ENCODE data around the gene GNB1L.

Gene GNB1L

DNA sequence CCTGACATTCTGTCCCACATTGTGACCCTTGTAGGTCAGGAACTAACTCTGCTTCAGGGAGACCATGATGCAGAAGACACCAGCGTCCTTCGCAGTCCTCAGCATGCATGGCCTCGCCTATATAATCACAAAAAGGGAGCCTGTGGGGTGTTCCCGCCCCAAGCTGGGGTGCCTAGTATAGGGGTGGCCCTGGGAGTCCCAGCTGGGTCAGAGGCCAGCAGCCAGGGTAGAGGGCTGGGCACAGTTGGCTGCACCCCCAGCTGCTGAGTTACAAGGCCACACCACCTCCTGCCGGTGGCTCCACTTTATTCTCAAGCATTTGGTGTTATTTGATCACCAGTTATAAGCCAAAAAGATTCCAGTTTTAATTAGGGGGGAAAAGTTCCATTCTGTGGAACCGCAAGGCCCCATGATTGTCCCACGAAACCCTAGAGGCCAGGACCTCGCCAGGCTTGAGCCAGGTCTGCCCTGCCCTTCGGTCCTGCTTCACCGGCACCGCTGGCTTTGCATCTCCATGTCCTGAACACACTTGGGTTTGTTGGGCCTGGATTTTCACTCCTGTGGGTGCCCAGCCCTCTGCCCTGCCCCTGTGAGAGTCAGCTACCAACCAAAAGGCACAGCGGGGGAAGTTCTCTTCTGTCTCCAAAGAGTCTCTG lies 15.0 kb upstream of the GNB1L start:
- no CpG with 5 or more reads among the region's 12 CpGs for WGBS (ENCODE audit: insufficient coverage, insufficient read length)
- H3K9me3 ChIP-seq (ENCODE audit: control insufficient read depth, insufficient read depth, low read length): no peaks in the 10 kb centered on the region
- H3K4me3 ChIP-seq (ENCODE audit: low read length): no peak overlapping the region
- no peaks in the 10 kb centered on the region for H3K27me3 ChIP-seq (ENCODE audit: control insufficient read depth, insufficient read depth, low read length)
- no peaks in the 10 kb centered on the region for H3K36me3 ChIP-seq (ENCODE audit: control insufficient read depth, insufficient read depth, low read length)
- peaks cover 3% of the 10 kb centered on the region; the same call in 1 of the 2 replicates for H3K4me1 ChIP-seq (ENCODE audit: control insufficient read depth, insufficient read depth, low read length)
- no peak for DNase-seq (ENCODE audit: low read depth, low spot score)
- no peak overlapping the region for H3K27ac ChIP-seq (ENCODE audit: low read length)

DNA sequence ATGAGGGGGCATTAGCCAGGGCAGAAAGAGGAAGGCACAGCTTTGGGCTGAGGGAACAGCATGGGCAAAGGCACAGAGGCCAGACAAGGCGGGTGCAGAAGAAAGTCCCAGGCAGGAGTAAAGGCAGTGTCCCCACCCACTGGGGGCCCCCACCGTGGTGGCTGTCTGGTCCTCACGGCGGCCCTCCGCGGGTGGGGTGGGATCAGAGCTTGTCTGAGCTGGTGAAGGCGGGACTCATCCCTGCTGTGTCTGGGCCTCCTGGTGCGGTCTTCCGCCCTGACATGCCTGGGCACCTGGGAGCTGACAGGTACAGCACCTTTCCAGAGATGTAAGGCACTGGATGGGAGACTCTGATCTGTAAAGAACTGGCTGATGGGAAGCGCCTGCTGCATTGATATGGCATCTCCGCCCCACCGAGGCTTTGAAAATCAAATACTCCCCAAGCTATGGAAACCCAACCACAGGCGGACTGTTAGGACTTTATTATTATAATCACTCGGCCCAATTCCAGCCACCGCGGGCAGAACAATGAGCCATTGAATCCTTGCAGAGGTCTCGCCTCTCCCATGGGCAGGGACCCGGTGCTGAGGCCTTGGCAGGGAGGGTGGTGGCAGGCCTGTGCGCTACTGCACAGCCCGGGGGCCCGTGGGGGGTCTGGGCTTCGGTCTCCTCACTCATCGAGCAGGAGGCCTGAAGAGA lies 14.2 kb upstream of the GNB1L start:
- Histone ChIP-seq H3K27me3 (ENCODE audit: control insufficient read depth, insufficient read depth, low read length) (no peaks in the 10 kb centered on the region), H3K9me3 (ENCODE audit: control insufficient read depth, insufficient read depth, low read length) (no peaks in the 10 kb centered on the region), H3K4me3 (ENCODE audit: low read length) (no peak overlapping the region), H3K4me1 (ENCODE audit: control insufficient read depth, insufficient read depth, low read length) (peaks cover 3% of the 10 kb centered on the region; the same call in 1 of the 2 replicates), H3K36me3 (ENCODE audit: control insufficient read depth, insufficient read depth, low read length) (no peaks in the 10 kb centered on the region), H3K27ac (ENCODE audit: low read length) (no peak overlapping the region)
- no CpG with 5 or more reads among the region's 23 CpGs for WGBS (ENCODE audit: insufficient coverage, insufficient read length)
- DNase-seq (ENCODE audit: low read depth, low spot score): no peak

DNA sequence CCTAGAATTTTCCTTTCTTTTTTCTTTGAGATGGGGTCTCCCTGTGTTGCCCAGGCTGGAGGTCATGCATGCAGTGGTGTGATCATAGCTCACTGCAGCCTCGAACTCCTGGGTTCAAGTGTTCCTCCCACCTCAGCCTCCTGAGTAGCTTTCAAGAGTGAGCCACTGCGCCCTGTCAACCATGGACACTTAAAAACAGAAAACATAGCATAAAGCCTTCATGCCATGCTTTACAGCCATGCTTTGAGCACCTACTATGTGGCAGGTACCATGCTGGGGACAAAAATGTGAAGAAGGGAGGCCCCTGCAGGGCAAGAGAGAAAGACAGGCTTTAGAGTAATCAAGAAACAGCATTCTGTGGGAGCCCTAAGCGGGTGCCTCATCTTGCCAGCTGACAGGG lies 13.7 kb upstream of the GNB1L start:
- Histone ChIP-seq H3K4me3 (ENCODE audit: low read length) (no peak overlapping the region), H3K27ac (ENCODE audit: low read length) (no peak overlapping the region), H3K4me1 (ENCODE audit: control insufficient read depth, insufficient read depth, low read length) (peaks cover 3% of the 10 kb centered on the region; the same call in 1 of the 2 replicates), H3K36me3 (ENCODE audit: control insufficient read depth, insufficient read depth, low read length) (no peaks in the 10 kb centered on the region), H3K9me3 (ENCODE audit: control insufficient read depth, insufficient read depth, low read length) (no peaks in the 10 kb centered on the region), H3K27me3 (ENCODE audit: control insufficient read depth, insufficient read depth, low read length) (no peaks in the 10 kb centered on the region)
- DNase-seq (ENCODE audit: low read depth, low spot score): no peak
- no CpG with 5 or more reads among the region's 3 CpGs for WGBS (ENCODE audit: insufficient coverage, insufficient read length)

DNA sequence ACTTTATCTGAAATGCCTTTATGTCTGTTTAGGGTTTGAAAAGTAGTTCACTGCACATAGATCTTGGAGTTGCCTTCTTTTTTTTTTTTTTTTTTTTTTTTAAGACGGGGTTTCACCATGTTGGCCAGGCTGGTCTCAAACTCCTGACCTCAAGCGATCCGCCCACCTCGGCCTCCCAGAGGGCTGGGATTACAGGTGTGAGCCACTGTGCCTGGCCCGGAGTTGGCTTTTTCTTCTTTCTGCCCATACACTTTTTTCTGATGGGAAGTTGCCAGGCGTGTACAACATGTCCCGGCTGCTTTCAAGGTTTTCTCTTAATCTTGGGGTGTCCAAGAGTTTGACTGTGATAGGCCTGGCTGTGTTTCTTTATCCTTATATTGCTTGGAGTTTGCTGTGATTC lies 12.9 kb upstream of the GNB1L start:
- Histone ChIP-seq H3K27ac (ENCODE audit: low read length) (no peak overlapping the region), H3K27me3 (ENCODE audit: control insufficient read depth, insufficient read depth, low read length) (no peaks in the 10 kb centered on the region), H3K36me3 (ENCODE audit: control insufficient read depth, insufficient read depth, low read length) (no peaks in the 10 kb centered on the region), H3K4me3 (ENCODE audit: low read length) (no peak overlapping the region), H3K4me1 (ENCODE audit: control insufficient read depth, insufficient read depth, low read length) (peaks cover 2% of the 10 kb centered on the region; the same call in 1 of the 2 replicates), H3K9me3 (ENCODE audit: control insufficient read depth, insufficient read depth, low read length) (no peaks in the 10 kb centered on the region)
- no CpG with 5 or more reads among the region's 7 CpGs for WGBS (ENCODE audit: insufficient coverage, insufficient read length)
- DNase-seq (ENCODE audit: low read depth, low spot score): no peak

DNA sequence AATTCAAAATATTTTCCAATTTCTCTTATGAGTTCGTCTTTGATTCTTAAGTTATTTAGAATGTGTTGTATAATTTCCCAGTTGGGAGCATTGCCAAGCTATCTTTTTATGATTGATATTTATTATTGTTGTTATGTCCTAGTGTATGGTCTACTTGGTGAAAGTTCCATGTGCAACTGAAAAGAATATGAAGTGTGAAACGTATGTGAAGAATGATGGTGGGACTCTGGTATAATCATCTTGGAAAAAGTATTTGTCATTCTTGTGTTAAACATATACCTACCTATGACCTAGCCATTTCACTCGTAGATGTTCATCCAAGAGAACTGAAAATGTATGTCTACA lies 12.0 kb upstream of the GNB1L start:
- Histone ChIP-seq H3K4me3 (ENCODE audit: low read length) (no peak overlapping the region), H3K9me3 (ENCODE audit: control insufficient read depth, insufficient read depth, low read length) (no peaks in the 10 kb centered on the region), H3K27me3 (ENCODE audit: control insufficient read depth, insufficient read depth, low read length) (no peaks in the 10 kb centered on the region), H3K27ac (ENCODE audit: low read length) (no peak overlapping the region), H3K4me1 (ENCODE audit: control insufficient read depth, insufficient read depth, low read length) (peaks cover 1% of the 10 kb centered on the region; the same call in 1 of the 2 replicates), H3K36me3 (ENCODE audit: control insufficient read depth, insufficient read depth, low read length) (no peaks in the 10 kb centered on the region)
- DNase-seq (ENCODE audit: low read depth, low spot score): no peak
- 100% methylated on average over 1 of the region's 3 CpGs for WGBS (ENCODE audit: insufficient coverage, insufficient read length)

DNA sequence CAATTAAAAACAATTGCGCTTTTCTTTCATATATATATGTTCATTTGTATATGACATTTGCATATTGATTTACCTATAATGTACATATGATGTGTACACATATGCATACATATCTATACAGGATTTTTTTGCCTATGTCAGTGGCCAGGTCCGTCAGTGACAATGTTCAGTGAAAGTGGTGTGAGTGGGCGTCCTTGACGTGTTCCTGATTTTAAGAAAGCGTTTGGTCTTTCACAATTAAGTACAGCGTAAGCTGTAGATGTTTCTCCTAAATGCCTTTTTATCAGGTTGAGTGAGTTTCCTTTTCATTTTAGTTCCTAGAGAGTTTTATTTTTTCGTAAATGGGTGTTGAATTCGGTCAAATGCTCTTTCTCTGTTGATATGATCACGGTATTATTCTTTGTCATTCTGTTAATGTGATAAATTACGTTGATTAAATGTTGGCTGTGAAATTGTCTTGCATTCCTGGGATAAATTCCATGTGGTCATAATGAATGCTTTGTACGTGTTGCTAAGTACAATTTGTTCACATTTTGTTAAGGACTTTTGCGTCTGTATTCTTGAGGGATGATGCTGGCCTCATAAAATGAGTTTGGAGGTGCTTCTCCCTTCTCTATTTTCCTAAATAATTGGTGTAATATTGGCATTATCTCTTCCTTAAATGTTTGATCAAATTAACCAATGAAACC lies 10.6 kb upstream of the GNB1L start:
- H3K9me3 ChIP-seq (ENCODE audit: control insufficient read depth, insufficient read depth, low read length): no peaks in the 10 kb centered on the region
- no CpG with 5 or more reads among the region's 12 CpGs for WGBS (ENCODE audit: insufficient coverage, insufficient read length)

DNA sequence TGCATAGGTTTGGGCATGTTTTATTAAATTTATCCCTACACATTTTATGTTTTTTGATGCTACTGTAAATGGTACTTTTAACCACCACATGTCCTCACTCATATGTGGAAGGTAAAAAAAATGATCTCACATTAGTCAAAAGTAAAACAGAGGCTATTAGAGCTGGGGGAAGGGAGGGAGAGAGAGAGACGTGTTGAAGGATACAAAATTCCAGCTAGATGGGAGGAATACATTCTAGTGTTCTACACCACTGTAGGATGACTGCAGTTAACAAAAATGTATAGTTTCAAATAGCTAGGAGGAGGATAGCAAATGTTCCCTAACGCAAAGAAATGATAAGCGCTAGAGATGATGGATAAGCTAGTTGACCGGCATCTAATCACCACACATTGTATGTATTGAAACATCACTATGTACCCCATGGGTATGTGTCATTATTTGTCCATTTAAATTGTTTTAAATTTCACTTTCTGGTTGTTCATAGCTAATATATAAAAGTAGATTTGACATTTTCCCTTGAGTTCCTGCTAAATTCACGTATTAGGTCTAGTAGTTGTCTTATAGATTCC lies 9.9 kb upstream of the GNB1L start:
- Histone ChIP-seq H3K4me3 (ENCODE audit: low read length) (no peak overlapping the region), H3K36me3 (ENCODE audit: control insufficient read depth, insufficient read depth, low read length) (no peaks in the 10 kb centered on the region), H3K4me1 (ENCODE audit: control insufficient read depth, insufficient read depth, low read length) (no peaks in the 10 kb centered on the region), H3K9me3 (ENCODE audit: control insufficient read depth, insufficient read depth, low read length) (no peaks in the 10 kb centered on the region), H3K27me3 (ENCODE audit: control insufficient read depth, insufficient read depth, low read length) (no peaks in the 10 kb centered on the region), H3K27ac (ENCODE audit: low read length) (no peak overlapping the region)
- no CpG with 5 or more reads among the region's 5 CpGs for WGBS (ENCODE audit: insufficient coverage, insufficient read length)
- DNase-seq (ENCODE audit: low read depth, low spot score): no peak

More for the DNA sequence above, 10.6 kb upstream of the GNB1L start:
- Histone ChIP-seq H3K27me3 (ENCODE audit: control insufficient read depth, insufficient read depth, low read length) (no peaks in the 10 kb centered on the region), H3K4me3 (ENCODE audit: low read length) (no peak overlapping the region), H3K4me1 (ENCODE audit: control insufficient read depth, insufficient read depth, low read length) (no peaks in the 10 kb centered on the region), H3K27ac (ENCODE audit: low read length) (no peak overlapping the region), H3K36me3 (ENCODE audit: control insufficient read depth, insufficient read depth, low read length) (no peaks in the 10 kb centered on the region)
- no peak for DNase-seq (ENCODE audit: low read depth, low spot score)

DNA sequence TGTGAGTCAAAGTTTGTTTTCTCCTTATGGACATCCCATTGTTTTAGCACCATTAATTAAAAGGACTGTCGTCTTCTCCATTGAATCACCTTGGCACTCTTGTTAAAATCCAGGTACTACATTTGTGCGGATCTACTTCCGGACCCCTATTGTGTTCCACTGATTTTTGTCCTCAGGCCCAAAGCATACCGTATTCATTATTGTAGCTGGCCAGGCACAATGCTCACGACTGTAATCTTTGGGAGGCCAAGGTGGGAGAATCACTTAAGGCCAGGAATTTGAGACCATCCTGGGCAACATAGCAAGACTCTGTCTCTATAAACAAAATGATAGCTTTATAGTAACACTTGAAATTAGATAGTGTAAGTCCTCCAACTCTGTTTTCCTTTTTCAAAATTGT lies 8.9 kb upstream of the GNB1L start:
- Histone ChIP-seq H3K4me3 (ENCODE audit: low read length) (no peak overlapping the region), H3K27me3 (ENCODE audit: control insufficient read depth, insufficient read depth, low read length) (no peaks in the 10 kb centered on the region), H3K4me1 (ENCODE audit: control insufficient read depth, insufficient read depth, low read length) (no peaks in the 10 kb centered on the region), H3K9me3 (ENCODE audit: control insufficient read depth, insufficient read depth, low read length) (no peaks in the 10 kb centered on the region), H3K36me3 (ENCODE audit: control insufficient read depth, insufficient read depth, low read length) (no peaks in the 10 kb centered on the region), H3K27ac (ENCODE audit: low read length) (no peak overlapping the region)
- no peak for DNase-seq (ENCODE audit: low read depth, low spot score)
- WGBS (ENCODE audit: insufficient coverage, insufficient read length): no CpG with 5 or more reads among the region's 5 CpGs

DNA sequence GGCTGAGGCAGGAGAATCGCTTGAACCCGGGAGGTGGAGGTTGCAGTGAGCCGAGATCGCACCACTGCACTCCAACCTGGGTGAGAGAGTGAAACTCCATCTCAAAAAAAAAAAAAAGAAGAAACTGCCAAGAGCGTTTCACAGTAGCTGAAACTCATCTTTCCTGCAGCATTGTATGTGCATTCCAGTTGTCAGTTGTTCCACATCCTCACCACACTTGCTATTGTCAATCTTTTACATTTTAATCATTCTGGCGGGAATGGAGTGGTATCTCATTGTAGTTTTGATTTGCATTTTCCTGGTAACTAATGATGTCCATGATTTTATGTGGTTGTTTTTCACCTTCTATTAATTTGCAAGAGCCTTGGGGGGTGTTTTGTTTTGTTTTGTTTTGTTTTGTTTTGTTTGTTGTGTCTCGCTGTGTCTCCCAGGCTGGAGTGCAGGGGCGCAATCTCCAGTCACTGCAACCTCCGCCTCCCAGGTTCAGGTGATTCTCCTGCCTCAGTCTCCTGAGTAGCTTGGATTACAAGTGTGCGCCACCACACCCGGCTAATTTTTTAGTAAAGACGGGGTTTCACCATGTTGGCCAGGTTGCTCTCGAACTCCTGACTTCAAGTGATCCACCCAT lies 8.1 kb upstream of the GNB1L start:
- DNase-seq (ENCODE audit: low read depth, low spot score): no peak
- no peak overlapping the region for H3K27ac ChIP-seq (ENCODE audit: low read length)
- no CpG with 5 or more reads among the region's 13 CpGs for WGBS (ENCODE audit: insufficient coverage, insufficient read length)
- no peaks in the 10 kb centered on the region for H3K9me3 ChIP-seq (ENCODE audit: control insufficient read depth, insufficient read depth, low read length)
- H3K4me3 ChIP-seq (ENCODE audit: low read length): no peak overlapping the region
- H3K36me3 ChIP-seq (ENCODE audit: control insufficient read depth, insufficient read depth, low read length): no peaks in the 10 kb centered on the region
- no peaks in the 10 kb centered on the region for H3K4me1 ChIP-seq (ENCODE audit: control insufficient read depth, insufficient read depth, low read length)
- no peaks in the 10 kb centered on the region for H3K27me3 ChIP-seq (ENCODE audit: control insufficient read depth, insufficient read depth, low read length)

DNA sequence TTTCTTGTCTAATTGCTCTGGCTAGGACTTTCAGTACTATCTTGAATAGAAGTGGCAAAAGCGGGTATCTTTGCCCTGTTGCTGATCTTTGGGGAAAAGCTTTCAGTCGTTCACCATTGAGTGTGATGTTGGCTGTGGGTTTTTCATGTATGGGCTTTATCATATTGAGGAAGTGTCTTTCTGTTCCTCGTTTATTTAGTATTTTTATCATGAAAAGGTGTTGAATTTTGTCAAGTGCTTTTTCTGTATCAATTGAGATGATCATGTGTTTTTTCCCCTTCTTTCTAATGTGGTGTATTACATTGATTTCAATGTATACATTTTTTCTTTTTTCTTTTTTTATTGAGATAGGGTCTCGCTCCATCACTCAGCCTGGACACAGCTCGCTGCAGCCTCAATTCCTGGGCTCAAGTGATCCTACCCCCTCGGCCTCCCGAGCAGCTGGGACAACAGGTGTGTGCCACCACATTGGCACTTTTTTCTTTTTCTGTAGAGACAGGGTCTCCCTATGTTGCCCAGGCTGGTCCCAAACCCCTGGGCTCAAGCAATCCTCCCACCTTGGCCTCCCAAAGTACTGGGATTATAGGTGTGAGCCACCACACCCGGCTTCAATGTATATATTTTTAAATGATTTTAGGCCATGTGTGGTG lies 5.3 kb upstream of the GNB1L start:
- H3K9me3 ChIP-seq (ENCODE audit: control insufficient read depth, insufficient read depth, low read length): no peaks in the 10 kb centered on the region
- no peaks in the 10 kb centered on the region for H3K27me3 ChIP-seq (ENCODE audit: control insufficient read depth, insufficient read depth, low read length)
- no peak overlapping the region for H3K4me3 ChIP-seq (ENCODE audit: low read length)
- no peak overlapping the region for H3K27ac ChIP-seq (ENCODE audit: low read length)
- WGBS (ENCODE audit: insufficient coverage, insufficient read length): no CpG with 5 or more reads among the region's 8 CpGs
- H3K4me1 ChIP-seq (ENCODE audit: control insufficient read depth, insufficient read depth, low read length): peaks cover 4% of the 10 kb centered on the region
- no peak for DNase-seq (ENCODE audit: low read depth, low spot score)
- no peaks in the 10 kb centered on the region for H3K36me3 ChIP-seq (ENCODE audit: control insufficient read depth, insufficient read depth, low read length)

Measured in iPS DF 6.9 (cell line).